Activated T-helper 2 cell treated with anti-CD3 and anti-CD28 coated beads, Interferon-gamma antibody, Interleukin-2, Interleukin-4, amounts not matched to agents 10 μg/mL and 5 μg/mL and 100 μg/mL, durations not matched to agents 14 hours and 24 hours and 36 hours (primary cell): Measurements from ENCODE around the gene MYCBPAP. TPM values are rescaled to one million over a fixed set of nuclear protein-coding genes. Genes with fewer than 3 reads are reported as not detected.

Experiments
- DNase-seq: peaks from one replicate; pipeline ENCODE4 v3.0.0; 2021; ENCODE audit warnings: low spot score
- H3K27ac Mint-ChIP-seq: one replicate; pipeline ENCODE4 v1.8.0; 2021; ENCODE audit warnings: mixed read lengths
- H3K27me3 Mint-ChIP-seq: one replicate; pipeline ENCODE4 v1.8.0; 2021; ENCODE audit warnings: low read depth, mixed read lengths
- H3K36me3 Mint-ChIP-seq: one replicate; pipeline ENCODE4 v1.8.0; 2021; ENCODE audit warnings: low read depth, mixed read lengths
- H3K4me1 Mint-ChIP-seq: one replicate; pipeline ENCODE4 v1.8.0; 2021; ENCODE audit warnings: low read depth, mixed read lengths
- H3K4me3 Mint-ChIP-seq: one replicate; pipeline ENCODE4 v1.8.0; 2021; ENCODE audit warnings: low read depth, mild to moderate bottlenecking, moderate library complexity, mixed read lengths
- H3K9me3 Mint-ChIP-seq: one replicate; pipeline ENCODE4 v1.8.0; 2021; ENCODE audit warnings: mixed read lengths
- intact Hi-C: fragments of 100-400 bp; cut with micrococcal nuclease; formaldehyde crosslinking; loops from one replicate; pipeline ENCODE4 v1.15.1; 2023
- total RNA-seq: library from RNA; stranded (reverse); gene quantifications from 2 replicates; pipeline ENCODE4 v1.2.3, GENCODE V29; 2022

Gene MYCBPAP
- total RNA-seq, 1 donor from 2014 or later, result 3.1 TPM

DNA sequence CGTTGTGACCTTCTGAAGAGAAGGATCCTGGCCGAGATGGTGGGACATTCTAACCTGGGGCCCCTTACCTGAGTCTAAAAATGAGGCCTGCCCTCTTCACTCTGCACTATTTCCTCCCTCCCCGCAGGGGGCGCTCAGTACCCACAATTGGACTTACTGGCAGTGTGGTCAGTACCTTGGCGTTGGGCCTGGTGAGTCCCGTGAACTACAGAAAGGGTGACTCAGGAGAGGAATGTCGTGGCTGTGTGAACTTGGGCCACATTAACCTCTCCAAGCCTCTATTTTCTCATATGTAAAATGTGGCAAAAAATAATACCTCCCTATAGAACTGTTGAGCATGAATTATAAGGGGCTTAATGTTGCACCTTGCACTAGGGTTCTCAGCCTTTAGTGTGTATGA, 25.7 kb upstream of the MYCBPAP start:
- no peaks in the 10 kb centered on the region for H3K9me3 Mint-ChIP-seq
- peaks cover 18% of the 10 kb centered on the region for H3K4me1 Mint-ChIP-seq
- peaks cover 36% of the 10 kb centered on the region for H3K36me3 Mint-ChIP-seq
- H3K27ac Mint-ChIP-seq, result peak overlapping the region; percentile 63
- peak; percentile 64 for DNase-seq
- no peaks in the 10 kb centered on the region for H3K27me3 Mint-ChIP-seq
- no peak overlapping the region for H3K4me3 Mint-ChIP-seq
- intact Hi-C loops, result loop anchor here (1.0 to 10.0 kb wide), 3 partner anchors 60 to 222 kb away; partner anchors contain the start of gene ANKRD40

GRCh38 chr17:50483266-50483665, 25.0 kb upstream of the MYCBPAP start:
- Mint-ChIP-seq H3K36me3 (peaks cover 36% of the 10 kb centered on the region), H3K4me1 (peaks cover 15% of the 10 kb centered on the region), H3K9me3 (no peaks in the 10 kb centered on the region), H3K27me3 (no peaks in the 10 kb centered on the region), H3K4me3 (no peak overlapping the region), H3K27ac (no peak overlapping the region)
- intact Hi-C loops, result loop anchor here (5.0 to 10.0 kb wide), 2 partner anchors 144 to 222 kb away; partner anchors contain the start of gene ANKRD40
- no peak for DNase-seq

- no peak overlapping the region for H3K4me3 Mint-ChIP-seq
- H3K9me3 Mint-ChIP-seq, result no peaks in the 10 kb centered on the region
- intact Hi-C loops, result loop anchor here (5.0 to 10.0 kb wide), 2 partner anchors 143 to 220 kb away; partner anchors contain the start of gene ANKRD40
- H3K27ac Mint-ChIP-seq, result no peak overlapping the region
- peaks cover 11% of the 10 kb centered on the region for H3K4me1 Mint-ChIP-seq
- DNase-seq, result no peak
- peaks cover 34% of the 10 kb centered on the region for H3K36me3 Mint-ChIP-seq
- H3K27me3 Mint-ChIP-seq, result no peaks in the 10 kb centered on the region
Measured at GRCh38 chr17:50484386-50485155, 23.7 kb upstream of the MYCBPAP start.

- intact Hi-C loops, result loop anchor here (10.0 kb wide), 1 partner anchor 217 kb away; the partner anchor contains the start of gene ANKRD40
- Mint-ChIP-seq H3K27ac (no peak overlapping the region), H3K27me3 (no peaks in the 10 kb centered on the region), H3K4me1 (peaks cover 4% of the 10 kb centered on the region), H3K36me3 (peaks cover 29% of the 10 kb centered on the region), H3K4me3 (no peak overlapping the region), H3K9me3 (no peaks in the 10 kb centered on the region)
- no peak for DNase-seq
Measured at GRCh38 chr17:50487213-50488096, 20.8 kb upstream of the MYCBPAP start.

GRCh38 chr17:50488880-50489279, 19.4 kb upstream of the MYCBPAP start:
- Mint-ChIP-seq H3K27me3 (peaks cover 1% of the 10 kb centered on the region), H3K36me3 (peaks cover 16% of the 10 kb centered on the region), H3K9me3 (no peaks in the 10 kb centered on the region), H3K27ac (no peak overlapping the region), H3K4me3 (no peak overlapping the region), H3K4me1 (no peaks in the 10 kb centered on the region)
- intact Hi-C loops, result loop anchor here (10.0 kb wide), 1 partner anchor 216 kb away; the partner anchor contains the start of gene ANKRD40
- DNase-seq, result no peak

DNA sequence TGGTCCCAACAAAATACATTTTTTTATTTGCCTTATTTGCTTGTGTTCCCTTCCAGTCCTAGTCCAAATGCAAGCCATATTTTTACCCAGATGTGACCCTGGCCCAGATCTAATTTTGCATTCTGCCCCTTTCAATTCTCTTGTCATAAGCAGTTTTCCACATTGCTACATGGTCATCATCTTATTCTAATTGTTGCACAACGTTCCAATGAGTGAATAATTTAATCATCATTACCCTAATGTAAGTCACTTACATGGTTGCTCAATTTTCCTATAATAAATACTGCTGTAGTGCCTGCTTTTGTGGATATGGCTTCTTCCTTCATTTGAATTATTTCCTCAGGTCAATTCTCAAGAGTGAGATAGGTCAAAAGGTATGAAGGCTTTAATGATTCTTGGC, 16.7 kb upstream of the MYCBPAP start:
- Mint-ChIP-seq H3K4me1 (no peaks in the 10 kb centered on the region), H3K27me3 (peaks cover 2% of the 10 kb centered on the region), H3K4me3 (no peak overlapping the region), H3K9me3 (no peaks in the 10 kb centered on the region), H3K27ac (no peak overlapping the region), H3K36me3 (no peaks in the 10 kb centered on the region)
- intact Hi-C loops, result no loop called here
- no peak for DNase-seq

- Mint-ChIP-seq H3K27ac (no peak overlapping the region), H3K4me3 (no peak overlapping the region), H3K9me3 (no peaks in the 10 kb centered on the region), H3K36me3 (no peaks in the 10 kb centered on the region), H3K27me3 (peaks cover 2% of the 10 kb centered on the region), H3K4me1 (no peaks in the 10 kb centered on the region)
- no peak for DNase-seq
- intact Hi-C loops, result no loop called here
Measured at GRCh38 chr17:50492214-50492613, 16.0 kb upstream of the MYCBPAP start.

- intact Hi-C loops, result no loop called here
- no peak overlapping the region for H3K4me3 Mint-ChIP-seq
- H3K27ac Mint-ChIP-seq, result no peak overlapping the region
- H3K9me3 Mint-ChIP-seq, result no peaks in the 10 kb centered on the region
- H3K36me3 Mint-ChIP-seq, result no peaks in the 10 kb centered on the region
- H3K4me1 Mint-ChIP-seq, result no peaks in the 10 kb centered on the region
- no peak for DNase-seq
- peaks cover 2% of the 10 kb centered on the region for H3K27me3 Mint-ChIP-seq
Measured at GRCh38 chr17:50493744-50494143, 14.5 kb upstream of the MYCBPAP start.

GRCh38 chr17:50495217-50495823, 12.9 kb upstream of the MYCBPAP start:
- no peak for DNase-seq
- Mint-ChIP-seq H3K27me3 (peaks cover 2% of the 10 kb centered on the region), H3K4me1 (no peaks in the 10 kb centered on the region), H3K4me3 (no peak overlapping the region), H3K27ac (no peak overlapping the region), H3K9me3 (no peaks in the 10 kb centered on the region), H3K36me3 (no peaks in the 10 kb centered on the region)
- intact Hi-C loops, result no loop called here

GRCh38 chr17:50495918-50496317, 12.3 kb upstream of the MYCBPAP start:
- peaks cover 2% of the 10 kb centered on the region for H3K27me3 Mint-ChIP-seq
- no peak overlapping the region for H3K27ac Mint-ChIP-seq
- H3K36me3 Mint-ChIP-seq, result no peaks in the 10 kb centered on the region
- DNase-seq, result no peak
- intact Hi-C loops, result no loop called here
- H3K9me3 Mint-ChIP-seq, result no peaks in the 10 kb centered on the region
- H3K4me3 Mint-ChIP-seq, result no peak overlapping the region
- no peaks in the 10 kb centered on the region for H3K4me1 Mint-ChIP-seq

DNA sequence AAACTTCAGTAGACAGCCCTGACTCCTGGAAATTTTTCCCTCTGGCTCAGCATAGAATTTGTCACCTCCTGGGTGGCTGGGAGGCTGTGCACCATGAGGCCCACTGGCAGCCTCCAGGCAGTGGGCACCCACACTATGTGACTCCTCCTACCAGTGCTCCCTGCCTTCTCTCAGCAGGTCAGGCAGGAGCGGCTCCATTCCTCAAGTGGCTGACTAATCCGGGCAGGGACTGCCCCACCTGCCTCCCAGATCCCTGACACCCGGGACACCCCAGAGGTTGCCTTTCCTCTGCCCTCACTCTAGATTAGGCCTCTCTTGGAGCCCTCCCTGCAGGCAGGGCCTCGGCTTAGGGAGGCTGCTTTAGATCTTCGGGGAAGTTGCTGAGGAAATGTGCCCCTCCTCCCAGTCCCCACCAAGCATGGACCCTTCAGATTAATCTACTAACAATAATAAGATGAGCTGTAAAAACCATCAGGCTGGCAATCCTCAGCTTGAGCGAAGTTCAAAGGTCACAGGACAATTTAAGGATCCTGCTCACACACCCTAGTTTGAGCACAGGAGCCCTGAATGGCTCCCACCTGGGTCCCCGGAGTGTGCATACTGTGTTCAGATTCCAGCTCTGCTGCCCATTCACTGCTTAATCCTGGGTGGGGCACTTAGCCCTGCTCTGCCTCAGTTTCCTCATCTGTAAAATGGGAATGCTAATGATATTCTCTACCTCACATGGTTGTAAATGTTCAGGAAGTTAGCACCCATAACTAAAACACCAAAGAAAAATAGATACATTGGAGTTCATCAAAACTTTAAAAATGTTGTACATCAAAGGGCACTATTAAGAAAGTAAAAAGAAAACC, 10.0 kb upstream of the MYCBPAP start:
- no peaks in the 10 kb centered on the region for H3K9me3 Mint-ChIP-seq
- no peaks in the 10 kb centered on the region for H3K36me3 Mint-ChIP-seq
- H3K4me3 Mint-ChIP-seq, result no peak overlapping the region
- intact Hi-C loops, result no loop called here
- H3K4me1 Mint-ChIP-seq, result peaks cover 3% of the 10 kb centered on the region
- H3K27ac Mint-ChIP-seq, result no peak overlapping the region
- peaks cover 2% of the 10 kb centered on the region for H3K27me3 Mint-ChIP-seq
- DNase-seq, result no peak

DNA sequence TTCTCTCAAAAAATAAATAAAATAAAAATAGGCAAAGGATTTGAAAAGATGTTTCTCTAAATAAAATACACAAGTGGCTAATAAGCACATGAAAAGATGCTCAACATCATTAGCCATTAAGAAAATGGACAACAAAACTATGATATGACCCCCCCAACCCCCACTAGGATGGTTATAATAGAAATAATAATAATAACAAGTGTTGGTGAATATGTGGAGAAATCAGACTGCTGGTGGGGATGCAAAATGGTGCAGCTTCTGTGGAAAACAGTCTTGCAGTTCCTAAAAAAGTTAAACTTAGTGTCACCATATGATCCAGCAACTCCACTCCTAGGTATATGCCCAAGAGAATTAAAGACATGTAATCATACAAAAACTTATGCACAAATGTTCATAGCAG, 9.0 kb upstream of the MYCBPAP start:
- Mint-ChIP-seq H3K4me3 (no peak overlapping the region), H3K36me3 (no peaks in the 10 kb centered on the region), H3K27ac (no peak overlapping the region), H3K4me1 (peaks cover 9% of the 10 kb centered on the region), H3K27me3 (no peaks in the 10 kb centered on the region), H3K9me3 (no peaks in the 10 kb centered on the region)
- DNase-seq, result no peak
- intact Hi-C loops, result no loop called here
